Left renal cortex interstitium (tissue), 4 donors: Measurements from ENCODE around the gene PSMD11. TPM values are rescaled to one million over a fixed set of nuclear protein-coding genes. Genes with fewer than 3 reads are reported as not detected.
"Not testable (repeated sequence)": the region's sequence is repeated elsewhere in the genome, so short reads cannot be mapped to it uniquely, and the experiment has no call there.

ENCODE experiments used
- DNase-seq, 4 donors: peaks; one replicate each; pipeline ENCODE4 v3.0.0-alpha.2; 2013; ENCODE audit warnings: low read depth in 4 of 4, low spot score in 2 of 4, missing footprints in 1 of 4
- polyA plus RNA-seq, 4 donors: library from polyadenylated mRNA; unstranded; fragments of 120-200 nt; gene quantifications; one replicate each; pipeline ENCODE4 v1.2.1, GENCODE V29; 2013; ENCODE audit not compliant: insufficient read length in 4 of 4

PSMD11 gene
- polyA plus RNA-seq, 4 donors: 95.7 to 107 (median 97.4) TPM

DNA sequence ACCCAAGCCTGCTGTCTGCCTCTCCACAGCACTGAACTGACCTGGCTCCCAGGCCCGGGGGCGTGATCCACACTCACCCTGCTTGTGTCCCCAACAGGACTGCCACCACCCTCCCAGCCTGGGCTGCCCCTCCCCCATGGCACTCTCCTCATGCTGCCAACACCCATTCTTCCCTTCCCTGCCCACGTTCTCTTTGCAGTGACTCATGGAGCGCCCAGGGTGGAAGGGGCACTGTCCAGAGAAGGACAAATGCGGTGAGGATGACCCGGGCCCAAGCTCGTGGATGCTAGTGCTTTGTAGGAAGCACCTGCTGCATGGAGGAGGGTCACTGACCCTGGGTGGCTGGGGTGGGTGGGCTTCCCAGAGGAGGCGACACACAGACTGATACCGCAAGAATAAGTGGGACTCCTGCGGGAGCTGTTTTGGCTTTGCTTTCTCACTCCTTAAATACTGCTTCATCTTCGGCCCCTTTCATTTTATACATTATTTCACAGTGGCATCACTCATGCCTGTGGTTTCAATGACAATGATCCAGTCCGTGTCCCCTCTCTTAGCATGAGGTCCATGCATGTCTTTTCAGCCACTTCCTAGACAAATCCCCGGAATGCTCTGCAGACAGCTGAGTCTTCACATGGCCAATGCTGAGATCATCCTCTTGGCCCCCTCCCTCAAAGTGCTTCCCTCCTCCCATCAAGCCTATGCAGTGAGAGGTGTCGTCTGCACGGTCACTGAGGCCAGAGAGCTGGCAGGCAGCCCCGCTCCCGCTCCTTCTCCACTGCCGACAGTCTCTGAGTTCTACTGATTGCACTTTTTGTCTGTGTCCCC is 60.1 kb downstream of the PSMD11 start:
- no peak for DNase-seq

- DNase-seq: no peak
Measured at GRCh38 chr17:32508926-32509325, 64.6 kb downstream of the PSMD11 start.

GRCh38 chr17:32510466-32510865 is 66.2 kb downstream of the PSMD11 start:
- no peak for DNase-seq

- DNase-seq: no peak
Measured at GRCh38 chr17:32512328-32512727, 68.0 kb downstream of the PSMD11 start.

- DNase-seq: no peak
Measured at GRCh38 chr17:32513579-32513978, 69.3 kb downstream of the PSMD11 start.

DNA sequence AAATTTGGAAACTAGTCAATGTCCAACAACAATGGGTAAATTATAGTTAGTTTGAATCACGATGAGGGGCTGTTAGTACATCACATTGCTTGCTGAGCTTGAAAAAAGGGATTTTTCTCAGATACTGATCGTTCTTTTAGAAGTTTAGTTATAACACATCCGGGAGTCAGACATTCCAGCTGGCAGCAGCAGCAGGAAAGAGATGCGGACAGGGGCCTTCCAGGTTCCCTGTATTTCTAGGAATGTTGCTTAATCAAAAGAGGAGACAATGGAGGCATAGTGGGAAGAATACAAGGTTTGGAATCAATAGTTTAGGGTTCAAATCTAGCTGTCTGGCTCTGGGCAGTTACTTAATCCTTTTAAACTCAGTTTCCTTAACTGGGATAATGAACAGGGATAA is 70.3 kb downstream of the PSMD11 start:
- DNase-seq: no peak

DNA sequence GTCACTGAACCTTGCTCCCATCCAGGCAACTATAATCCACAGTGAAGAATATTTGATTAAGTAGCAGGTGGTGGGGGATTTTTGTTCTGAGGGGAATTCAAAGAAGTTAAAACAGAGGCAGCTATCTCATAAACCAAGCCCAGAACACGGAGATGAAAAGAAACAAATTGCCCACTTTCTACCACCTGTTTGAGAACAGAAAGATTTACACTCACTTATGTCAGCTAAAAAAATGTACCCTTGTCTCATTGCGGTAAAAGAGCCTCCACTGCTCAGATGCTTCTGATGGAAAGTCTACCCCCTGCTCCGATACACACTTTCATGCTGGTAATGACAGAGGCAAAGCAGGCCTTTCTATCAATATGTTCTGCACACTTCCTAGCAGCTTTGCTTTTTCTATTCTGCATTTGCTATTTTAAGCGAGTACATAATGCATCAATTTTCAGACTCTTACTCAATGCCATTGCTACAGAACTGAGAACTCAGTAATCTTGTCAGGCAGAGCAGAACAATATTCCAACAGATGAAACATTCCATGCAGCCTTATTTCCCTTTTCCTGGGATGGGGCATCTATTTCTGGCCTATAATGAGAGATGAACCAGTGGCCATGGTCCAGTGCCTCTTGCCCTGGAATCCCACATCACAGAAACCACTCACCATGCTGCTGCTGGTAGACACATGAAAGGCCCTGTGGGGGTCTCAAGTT is 71.5 kb downstream of the PSMD11 start:
- DNase-seq: no peak

- DNase-seq: no peak
Measured at GRCh38 chr17:32516450-32516849, 72.1 kb downstream of the PSMD11 start.

DNA sequence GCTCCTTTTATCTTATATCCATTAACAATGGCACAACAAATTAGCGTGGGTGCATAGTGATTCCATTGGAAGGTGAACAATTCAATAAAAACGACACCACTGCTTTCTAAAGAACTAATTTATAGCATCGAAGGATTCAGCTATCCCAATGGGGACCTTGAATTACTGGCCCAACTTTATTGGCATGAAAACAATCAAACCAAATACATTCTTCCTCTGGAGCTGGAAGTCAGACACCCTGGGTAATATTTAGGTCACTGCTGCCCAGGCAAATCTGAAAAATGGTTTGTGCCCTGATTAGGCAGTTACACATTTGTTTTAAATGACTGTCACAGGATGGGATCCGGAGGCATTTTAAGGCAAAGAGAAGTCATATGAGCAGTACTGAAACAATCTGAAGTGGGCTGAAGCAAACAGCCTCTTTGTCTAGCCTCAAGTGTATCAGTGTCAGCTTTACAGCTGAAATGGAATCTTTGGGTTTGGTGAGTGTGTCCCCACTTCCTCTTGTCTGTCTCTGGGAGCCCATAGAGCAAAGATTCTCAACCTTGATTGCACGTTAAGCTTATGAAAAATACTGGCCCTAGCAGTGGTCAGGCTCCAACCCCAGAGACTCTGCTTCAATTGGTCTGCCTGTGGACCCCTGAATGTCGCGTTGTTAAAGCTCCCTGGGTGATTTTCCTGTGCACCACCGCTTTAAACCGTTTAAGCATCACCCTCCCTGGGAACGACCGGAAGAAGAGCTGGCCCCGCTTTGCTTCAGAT is 72.8 kb downstream of the PSMD11 start:
- no peak for DNase-seq

GRCh38 chr17:32517982-32518381 is 73.7 kb downstream of the PSMD11 start:
- no peak for DNase-seq

GRCh38 chr17:32518646-32519227 is 74.4 kb downstream of the PSMD11 start:
- peak in 1 of 4 donors; percentile 24 for DNase-seq

DNA sequence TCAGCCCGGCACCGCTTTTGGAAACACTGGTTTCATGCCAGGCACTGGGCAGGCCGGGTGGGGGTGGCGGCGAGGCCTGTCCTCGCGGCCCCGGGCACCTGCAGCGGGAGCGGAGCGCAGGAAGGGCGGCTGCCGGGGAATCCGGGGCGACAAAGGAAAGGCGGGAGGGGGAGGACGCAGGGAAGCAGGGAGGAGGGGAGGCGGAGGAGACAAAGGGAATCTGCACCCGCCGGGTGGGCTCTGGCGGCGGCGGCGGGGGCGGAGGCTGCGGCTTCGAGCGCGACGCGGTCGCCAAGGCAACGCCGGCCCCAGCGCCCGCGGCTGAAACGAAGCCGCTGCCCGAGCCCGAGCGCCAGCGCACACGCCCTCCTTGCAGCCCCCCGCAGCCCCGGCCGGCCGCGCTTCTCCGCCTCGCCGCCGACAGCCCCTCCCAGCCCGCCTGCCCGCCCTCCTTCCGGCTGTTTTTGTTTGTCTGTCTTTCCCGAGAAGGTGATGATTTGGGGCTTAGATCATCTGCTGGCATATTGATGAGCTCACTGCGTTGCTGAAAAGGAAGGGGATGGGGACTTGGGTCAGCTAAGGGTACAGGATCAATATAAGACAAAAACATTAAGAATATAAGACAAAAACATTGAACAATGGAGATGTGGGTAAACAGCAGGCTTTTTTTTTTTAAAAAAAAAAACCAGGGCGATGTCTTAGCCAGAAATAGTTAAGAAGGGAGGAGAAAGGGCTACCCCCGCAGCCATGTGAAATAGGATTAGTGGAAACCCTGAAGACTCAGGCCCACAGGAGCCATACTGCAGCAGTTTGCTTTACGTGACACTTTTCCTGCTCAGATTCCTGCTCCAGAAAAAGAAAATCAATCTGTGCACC is 75.2 kb downstream of the PSMD11 start:
- peak in 3 of 4 donors; percentile 34 to 56 (median 39) for DNase-seq

GRCh38 chr17:32520104-32520701 is 75.9 kb downstream of the PSMD11 start:
- peak in 1 of 4 donors; percentile 41 for DNase-seq

GRCh38 chr17:32520737-32521404 is 76.6 kb downstream of the PSMD11 start:
- DNase-seq: no peak

DNA sequence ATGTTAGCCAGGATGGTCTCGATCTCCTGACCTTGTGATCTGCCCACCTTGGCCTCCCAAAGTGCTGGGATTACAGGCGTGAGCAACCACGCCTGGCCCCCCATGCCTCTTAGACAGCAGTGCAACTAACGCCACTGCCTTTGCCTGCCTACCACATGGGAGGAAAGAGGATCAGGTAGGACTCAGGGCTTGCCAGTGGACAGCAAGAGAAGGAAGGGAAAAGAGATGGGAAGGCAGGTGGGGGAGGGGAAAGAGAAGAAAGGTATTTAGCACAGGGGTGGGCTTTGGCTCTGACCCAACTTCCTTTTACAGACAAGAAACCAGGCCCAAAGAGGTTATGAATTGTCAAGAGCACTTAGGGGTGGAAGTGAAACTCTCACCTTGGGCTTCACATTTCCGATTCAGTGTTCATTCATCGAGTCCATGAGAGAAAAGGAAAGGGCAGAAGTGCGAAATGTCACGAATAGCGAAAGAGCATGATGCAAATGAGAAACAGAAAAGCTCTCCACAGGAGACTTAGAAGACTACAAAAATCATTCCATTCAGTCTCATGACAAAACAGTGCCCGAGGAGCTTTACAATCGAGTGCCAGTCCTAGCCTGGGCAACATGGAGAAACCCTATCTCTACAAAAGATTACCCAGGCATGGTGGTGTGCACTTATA is 78.8 kb downstream of the PSMD11 start:
- DNase-seq: no peak

- no peak for DNase-seq
Measured at GRCh38 chr17:32523827-32524552, 79.7 kb downstream of the PSMD11 start.

- not testable (repeated sequence) for DNase-seq
Measured at GRCh38 chr17:32524553-32524880, 80.2 kb downstream of the PSMD11 start.

DNA sequence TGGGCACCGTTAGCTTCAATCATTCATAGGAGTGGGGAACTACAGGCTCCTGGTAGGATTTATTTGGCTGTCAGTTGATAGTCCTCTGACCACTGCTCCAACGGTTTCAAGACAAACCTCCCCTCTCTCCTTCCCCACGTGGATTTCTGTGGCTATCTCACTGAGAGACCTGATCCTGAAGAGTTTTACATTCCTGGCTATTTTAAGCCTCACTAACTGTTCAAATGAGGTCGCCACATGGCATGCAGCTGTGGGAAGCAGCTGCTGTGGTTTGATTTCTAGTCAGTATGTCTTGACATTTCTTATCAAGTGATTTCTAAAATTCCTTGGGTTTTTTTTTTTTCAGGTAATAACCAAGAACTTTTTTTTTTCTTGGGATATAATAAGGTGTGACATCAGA is 80.8 kb downstream of the PSMD11 start:
- no peak for DNase-seq
